IMR-90 (cell line): ENCODE data around the gene CHRNA5. TPM values are rescaled to one million over a fixed set of nuclear protein-coding genes. Genes with fewer than 3 reads are reported as not detected.

ENCODE experiments used
- ATAC-seq: fragments of 200-7000 bp; cut with Tn5 transposase; 2 replicates; pipeline ENCODE4 v1.9.1; 2020; ENCODE audit warnings: low read depth, mild to moderate bottlenecking, moderate library complexity
- BruUV-seq: library from RNA; stranded (reverse); fragments of 400-500 nt; replicated peaks from 2 replicates; lab custom pipeline; 2021; lab: Mats Ljungman, UMichigan
- CTCF ChIA-PET: fragments of 300-600 bp; formaldehyde crosslinking; extraction: SDS; loops from one replicate; lab custom pipeline; 2021; ENCODE audit warnings: antibody characterized with exemption; lab: Yijun Ruan, JAX
- POLR2A ChIA-PET: fragments of 300-600 bp; sonication (Branson Sonifier 250); formaldehyde crosslinking; loops from one replicate; lab custom pipeline; 2022; ENCODE audit warnings: antibody characterized with exemption; ENCODE audit not compliant: unreplicated experiment; lab: Charles Lee
- DNase-seq: peaks from one replicate; pipeline ENCODE4 v3.0.0; 2013
- H2AFZ ChIP-seq: replicated peaks from 2 replicates; pipeline ENCODE3; 2013; ENCODE audit warnings: low read length, mild to moderate bottlenecking; ENCODE audit not compliant: poor library complexity
- H2AK5ac ChIP-seq: 2 replicates; pipeline ENCODE4 v1.6.1; 2013; ENCODE audit warnings: low read depth, low read length, inconsistent platforms
- H2AK9ac ChIP-seq: replicated peaks from 2 replicates; pipeline ENCODE3; 2013; ENCODE audit warnings: mild to moderate bottlenecking, low read depth, low read length, moderate library complexity; ENCODE audit not compliant: poor library complexity
- H2BK120ac ChIP-seq: 2 replicates; pipeline ENCODE4 v1.6.1; 2013; ENCODE audit warnings: low read depth, low read length, inconsistent platforms
- H2BK15ac ChIP-seq: 3 replicates; pipeline ENCODE4 v1.6.1; 2013; ENCODE audit warnings: low read depth, low read length, inconsistent platforms
- H2BK20ac ChIP-seq: 2 replicates; pipeline ENCODE4 v1.6.1; 2013; ENCODE audit warnings: low read depth, mild to moderate bottlenecking, inconsistent platforms, low read length, moderate library complexity
- H2BK5ac ChIP-seq: 2 replicates; pipeline ENCODE4 v1.6.1; 2013; ENCODE audit warnings: mild to moderate bottlenecking, low read depth, low read length, inconsistent platforms; ENCODE audit not compliant: poor library complexity, severe bottlenecking
- H3K14ac ChIP-seq: replicated peaks from 2 replicates; pipeline ENCODE4 v1.6.1; 2013; ENCODE audit warnings: low read depth, low read length, inconsistent platforms
- H3K18ac ChIP-seq: 2 replicates; pipeline ENCODE4 v1.6.1; 2013; ENCODE audit warnings: low read depth, low read length, control low read depth
- H3K23ac ChIP-seq: 2 replicates; pipeline ENCODE4 v1.6.1; 2013; ENCODE audit warnings: low read depth, low read length, inconsistent platforms
- H3K27ac ChIP-seq: 2 replicates; pipeline ENCODE4 v1.5.1; 2013; ENCODE audit warnings: mild to moderate bottlenecking, control low read depth, low read length; ENCODE audit not compliant: insufficient read depth
- H3K27me3 ChIP-seq: 2 replicates; pipeline ENCODE4 v1.6.1; 2013; ENCODE audit warnings: low read length; ENCODE audit not compliant: control insufficient read depth, insufficient read depth
- H3K36me3 ChIP-seq: 2 replicates; pipeline ENCODE4 v1.6.1; 2013; ENCODE audit warnings: low read length, mixed read lengths; ENCODE audit not compliant: control insufficient read depth, insufficient read depth
- H3K4ac ChIP-seq: 2 replicates; pipeline ENCODE4 v1.6.1; 2013; ENCODE audit warnings: low read depth, low read length, inconsistent platforms
- H3K4me1 ChIP-seq: 2 replicates; pipeline ENCODE4 v1.6.1; 2013; ENCODE audit warnings: low read length, mixed read lengths; ENCODE audit not compliant: control insufficient read depth, insufficient read depth
- H3K4me2 ChIP-seq: 2 replicates; pipeline ENCODE4 v1.6.1; 2013; ENCODE audit warnings: low read depth, mild to moderate bottlenecking, control low read depth, low read length, moderate library complexity
- H3K4me3 ChIP-seq: 2 replicates; pipeline ENCODE4 v1.5.1; 2013; ENCODE audit warnings: low read depth, mild to moderate bottlenecking, control low read depth, low read length, moderate library complexity; ENCODE audit not compliant: insufficient read depth
- H3K56ac ChIP-seq: 2 replicates; pipeline ENCODE4 v1.6.1; 2013; ENCODE audit warnings: low read length, inconsistent platforms; ENCODE audit not compliant: insufficient read depth; ENCODE audit errors: extremely low read depth
- H3K79me1 ChIP-seq, 2 experiments: 2 replicates each; pipeline ENCODE4 v1.6.1; 2013; ENCODE audit warnings: low read length in 2 of 2, inconsistent platforms in 1 of 2, low read depth in 1 of 2
- H3K9ac ChIP-seq: 2 replicates; pipeline ENCODE4 v1.6.1; 2013; ENCODE audit warnings: low read depth, low read length, control low read depth
- H3K9me1 ChIP-seq: 2 replicates; pipeline ENCODE4 v1.6.1; 2013; ENCODE audit warnings: low read length, inconsistent platforms; ENCODE audit not compliant: insufficient read depth
- H3K9me3 ChIP-seq: 2 replicates; pipeline ENCODE4 v1.6.1; 2013; ENCODE audit warnings: low read length; ENCODE audit not compliant: control insufficient read depth, insufficient read depth
- H4K20me1 ChIP-seq: 2 replicates; pipeline ENCODE4 v1.6.1; 2013; ENCODE audit warnings: low read length, inconsistent platforms; ENCODE audit not compliant: insufficient read depth
- H4K5ac ChIP-seq: 2 replicates; pipeline ENCODE4 v1.6.1; 2013; ENCODE audit warnings: mild to moderate bottlenecking, low read depth, low read length, control low read depth
- H4K8ac ChIP-seq, 2 experiments: 2 replicates each; pipeline ENCODE4 v1.6.1; 2013; ENCODE audit warnings: low read depth in 2 of 2, low read length in 2 of 2, control low read depth in 1 of 2, inconsistent platforms in 1 of 2
- H4K91ac ChIP-seq: 2 replicates; pipeline ENCODE4 v1.6.1; 2013; ENCODE audit warnings: low read depth, low read length, inconsistent platforms; ENCODE audit not compliant: insufficient read depth
- BHLHE40 ChIP-seq: fragments of 150-350 bp; IDR thresholded peaks from 2 replicates; pipeline ENCODE4 v1.6.1; 2016; ENCODE audit warnings: mild to moderate bottlenecking, low read depth, low read length
- CEBPB ChIP-seq: IDR thresholded peaks from 2 replicates; pipeline ENCODE4 v1.6.1; 2012; ENCODE audit warnings: low read depth, low read length, improper control_type of control experiment
- CHD1 ChIP-seq: IDR thresholded peaks from 2 replicates; pipeline ENCODE4 v1.6.1; 2012; ENCODE audit warnings: low read depth, low read length, improper control_type of control experiment
- FOS ChIP-seq: fragments of 150-350 bp; IDR thresholded peaks from 2 replicates; pipeline ENCODE4 v1.6.1; 2016; ENCODE audit warnings: low read depth, low read length
- MAFK ChIP-seq: IDR thresholded peaks from 2 replicates; pipeline ENCODE4 v1.6.1; 2012; ENCODE audit warnings: low read depth, low read length, improper control_type of control experiment
- MAZ ChIP-seq: IDR thresholded peaks from 2 replicates; pipeline ENCODE4 v1.6.1; 2012; ENCODE audit warnings: low read depth, mild to moderate bottlenecking, low read length, improper control_type of control experiment, moderate library complexity, borderline replicate concordance
- MXI1 ChIP-seq: IDR thresholded peaks from 2 replicates; pipeline ENCODE4 v1.6.1; 2012; ENCODE audit warnings: low read depth, mild to moderate bottlenecking, low read length, moderate library complexity, borderline replicate concordance
- NFE2L2 ChIP-seq: fragments of 150-350 bp; IDR thresholded peaks from 2 replicates; pipeline ENCODE4 v1.6.1; 2016; ENCODE audit warnings: low read depth, mild to moderate bottlenecking, low read length
- POLR2A ChIP-seq: IDR thresholded peaks from 2 replicates; pipeline ENCODE4 v1.6.1; 2012; ENCODE audit warnings: mild to moderate bottlenecking, low read depth, low read length
- RAD21 ChIP-seq: IDR thresholded peaks from 2 replicates; pipeline ENCODE4 v1.6.1; 2012; ENCODE audit warnings: low read length, improper control_type of control experiment
- RCOR1 ChIP-seq: IDR thresholded peaks from 2 replicates; pipeline ENCODE4 v1.6.1; 2012; ENCODE audit warnings: mild to moderate bottlenecking, low read length, improper control_type of control experiment; ENCODE audit not compliant: insufficient replicate concordance
- SMC3 ChIP-seq: fragments of 150-350 bp; IDR thresholded peaks from 2 replicates; pipeline ENCODE4 v1.6.1; 2016; ENCODE audit warnings: low read depth, mild to moderate bottlenecking, antibody characterized with exemption, low read length, moderate library complexity
- WGBS, 2 experiments: methylation state at CpG; one replicate each; pipeline versions ENCODE4 v1.1.5 to v1.1.7; 2013; ENCODE audit warnings: missing lambda C conversion rate in 2 of 2; ENCODE audit not compliant: insufficient read length in 1 of 2; ENCODE audit errors: extremely low coverage in 2 of 2; 5-methylcytosine and 5-hydroxymethylcytosine counted together
- dilution Hi-C: fragments of 300-500 bp; cut with HindIII; formaldehyde crosslinking; loops from one replicate; pipeline ENCODE4 v1.14.3; 2018; ENCODE audit warnings: low sequenced_read_pairs; ENCODE audit not compliant: unreplicated experiment
- in situ Hi-C: fragments of 300-500 bp; cut with MboI; formaldehyde crosslinking; loops from 3 replicates; pipeline ENCODE4 v1.14.3; 2019; ENCODE audit warnings: low sequenced_read_pairs, inconsistent platforms, mixed read lengths
- intact Hi-C: fragments of 100-400 bp; cut with micrococcal nuclease; formaldehyde crosslinking; loops from 2 replicates; pipeline ENCODE4 v1.10.0; 2022
- polyA plus RNA-seq, 3 experiments: library from polyadenylated mRNA; depleted of rRNA; stranded (reverse); fragments of >200 nt; gene quantifications; 2 replicates each; pipeline ENCODE4 v1.2.3, GENCODE V29; 2012; ENCODE audit warnings: low replicate concordance in 1 of 3
- total RNA-seq: library from RNA; depleted of rRNA; stranded (reverse); fragments of >200 nt; gene quantifications from 2 replicates; pipeline ENCODE4 v1.2.3, GENCODE V29; 2012
- TF ChIP-seq, protein P1 (sequence below): conservative IDR thresholded peaks from 2 replicates; pipeline ENCODE4 v1.5.1; 2012; ENCODE audit warnings: mild to moderate bottlenecking, low read depth, low read length, improper control_type of control experiment
- TF ChIP-seq, protein P2 (sequence below): fragments of 150-350 bp; IDR thresholded peaks from 2 replicates; pipeline ENCODE4 v1.6.1; 2016; ENCODE audit warnings: low read depth, mild to moderate bottlenecking, low read length, moderate library complexity, borderline replicate concordance
- TF ChIP-seq, protein P3 (sequence below): fragments of 150-350 bp; IDR thresholded peaks from 2 replicates; pipeline ENCODE4 v1.6.1; 2017; ENCODE audit warnings: mild to moderate bottlenecking, antibody characterized with exemption, low read length, low read depth

The CHRNA5 gene
- total and polyA plus RNA-seq, 2 of the 4 experiments (the other 2 are of a cell fraction): 0.54 to 0.94 TPM

DNA sequence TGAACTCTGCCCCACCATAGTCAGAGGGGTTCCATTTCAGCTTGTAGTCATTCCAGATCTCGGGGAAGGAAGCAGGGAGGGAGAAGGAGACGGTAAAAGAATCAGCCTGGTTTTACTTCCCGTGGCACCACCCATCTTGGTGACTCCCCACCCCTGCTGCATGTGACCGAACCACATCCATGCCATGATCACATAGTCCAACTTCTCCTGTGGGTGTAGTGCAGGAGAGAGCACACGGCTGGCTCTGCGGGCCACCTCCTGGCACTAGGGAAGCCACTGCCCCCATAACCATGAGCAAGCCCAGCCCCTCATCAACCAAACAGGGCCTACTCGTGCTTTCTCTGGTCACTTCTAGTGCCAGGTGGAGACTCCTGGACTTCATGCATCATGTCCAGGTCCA is 51.8 kb downstream of the CHRNA5 start:
- Histone ChIP-seq H3K56ac (no peak overlapping the region), H2AK9ac (peak overlapping the region; percentile 28), H3K9me3 (no peaks in the 10 kb centered on the region), H3K9ac (no peak overlapping the region), H3K9me1 (no peaks in the 10 kb centered on the region), H3K14ac (no peak overlapping the region), H2BK5ac (no peak overlapping the region), H2AK5ac (no peak overlapping the region), H3K27ac (no peak overlapping the region), H2AFZ (no peak overlapping the region), H2BK120ac (no peak overlapping the region), H4K91ac (no peak overlapping the region), H3K4ac (no peak overlapping the region), H3K36me3 (no peaks in the 10 kb centered on the region), H3K18ac (no peak overlapping the region), H2BK15ac (no peak overlapping the region), H3K4me3 (no peak overlapping the region), H2BK20ac (no peak overlapping the region), H3K27me3 (peaks cover 34% of the 10 kb centered on the region), H3K23ac (no peak overlapping the region), H3K4me1 (no peaks in the 10 kb centered on the region), H4K5ac (no peak overlapping the region), H4K8ac (no peak overlapping the region), H4K20me1 (peaks cover 6% of the 10 kb centered on the region), H3K4me2 (no peak overlapping the region), H3K79me1 (no peaks in the 10 kb centered on the region)
- in situ Hi-C loops (loop anchor here (5.0 kb wide), 1 partner anchor 90 kb away; no protein-coding TSS in a partner anchor), intact Hi-C loops (loop anchor here (10.0 kb wide), 1 partner anchor 268 kb away; no protein-coding TSS in a partner anchor), dilution Hi-C loops (no loop called here)
- POLR2A ChIA-PET: no interaction called here
- TF ChIP-seq, protein P1, sequence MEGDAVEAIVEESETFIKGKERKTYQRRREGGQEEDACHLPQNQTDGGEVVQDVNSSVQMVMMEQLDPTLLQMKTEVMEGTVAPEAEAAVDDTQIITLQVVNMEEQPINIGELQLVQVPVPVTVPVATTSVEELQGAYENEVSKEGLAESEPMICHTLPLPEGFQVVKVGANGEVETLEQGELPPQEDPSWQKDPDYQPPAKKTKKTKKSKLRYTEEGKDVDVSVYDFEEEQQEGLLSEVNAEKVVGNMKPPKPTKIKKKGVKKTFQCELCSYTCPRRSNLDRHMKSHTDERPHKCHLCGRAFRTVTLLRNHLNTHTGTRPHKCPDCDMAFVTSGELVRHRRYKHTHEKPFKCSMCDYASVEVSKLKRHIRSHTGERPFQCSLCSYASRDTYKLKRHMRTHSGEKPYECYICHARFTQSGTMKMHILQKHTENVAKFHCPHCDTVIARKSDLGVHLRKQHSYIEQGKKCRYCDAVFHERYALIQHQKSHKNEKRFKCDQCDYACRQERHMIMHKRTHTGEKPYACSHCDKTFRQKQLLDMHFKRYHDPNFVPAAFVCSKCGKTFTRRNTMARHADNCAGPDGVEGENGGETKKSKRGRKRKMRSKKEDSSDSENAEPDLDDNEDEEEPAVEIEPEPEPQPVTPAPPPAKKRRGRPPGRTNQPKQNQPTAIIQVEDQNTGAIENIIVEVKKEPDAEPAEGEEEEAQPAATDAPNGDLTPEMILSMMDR: no peak
- no peak for TF ChIP-seq CEBPB
- TF ChIP-seq RAD21: no peak
- TF ChIP-seq POLR2A: no peak
- no peak for TF ChIP-seq BHLHE40
- TF ChIP-seq SMC3: no peak
- TF ChIP-seq MAZ: no peak
- TF ChIP-seq NFE2L2: no peak
- TF ChIP-seq MAFK: no peak
- TF ChIP-seq, protein P2, sequence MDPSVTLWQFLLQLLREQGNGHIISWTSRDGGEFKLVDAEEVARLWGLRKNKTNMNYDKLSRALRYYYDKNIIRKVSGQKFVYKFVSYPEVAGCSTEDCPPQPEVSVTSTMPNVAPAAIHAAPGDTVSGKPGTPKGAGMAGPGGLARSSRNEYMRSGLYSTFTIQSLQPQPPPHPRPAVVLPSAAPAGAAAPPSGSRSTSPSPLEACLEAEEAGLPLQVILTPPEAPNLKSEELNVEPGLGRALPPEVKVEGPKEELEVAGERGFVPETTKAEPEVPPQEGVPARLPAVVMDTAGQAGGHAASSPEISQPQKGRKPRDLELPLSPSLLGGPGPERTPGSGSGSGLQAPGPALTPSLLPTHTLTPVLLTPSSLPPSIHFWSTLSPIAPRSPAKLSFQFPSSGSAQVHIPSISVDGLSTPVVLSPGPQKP: no peak
- TF ChIP-seq RCOR1: no peak
- no peak for TF ChIP-seq CHD1
- no peak for TF ChIP-seq FOS
- TF ChIP-seq MXI1: no peak
- TF ChIP-seq, protein P3, sequence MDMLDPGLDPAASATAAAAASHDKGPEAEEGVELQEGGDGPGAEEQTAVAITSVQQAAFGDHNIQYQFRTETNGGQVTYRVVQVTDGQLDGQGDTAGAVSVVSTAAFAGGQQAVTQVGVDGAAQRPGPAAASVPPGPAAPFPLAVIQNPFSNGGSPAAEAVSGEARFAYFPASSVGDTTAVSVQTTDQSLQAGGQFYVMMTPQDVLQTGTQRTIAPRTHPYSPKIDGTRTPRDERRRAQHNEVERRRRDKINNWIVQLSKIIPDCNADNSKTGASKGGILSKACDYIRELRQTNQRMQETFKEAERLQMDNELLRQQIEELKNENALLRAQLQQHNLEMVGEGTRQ: no peak
- DNase-seq (no peak), ATAC-seq (no peak)
- CTCF ChIA-PET: no interaction called here
- 60% methylated on average over 1 of the region's 7 CpGs; no CpG with 5 or more reads in 1 of the 2 experiments for WGBS, 2 experiments
- BruUV-seq: no TSS peak
